GM12878 (cell line): Measurements from ENCODE around the gene EVX2. TPM values are rescaled to one million over a fixed set of nuclear protein-coding genes. Genes with fewer than 3 reads are reported as not detected.

Experiments used
- ATAC-seq: fragments of 200-7000 bp; cut with Tn5 transposase; 3 replicates; pipeline ENCODE4 v1.9.1; 2020; ENCODE audit warnings: mild to moderate bottlenecking, moderate library complexity
- BruUV-seq: library from RNA; stranded (reverse); fragments of 400-500 nt; replicated peaks from 2 replicates; lab custom pipeline; 2021; lab: Mats Ljungman, UMichigan
- CTCF ChIA-PET: fragments of 300-600 bp; sonication (Branson Sonifier 250); formaldehyde crosslinking; extraction: SDS; loops from one replicate; lab custom pipeline; 2021; ENCODE audit warnings: inconsistent platforms; lab: Yijun Ruan, JAX
- POLR2A ChIA-PET: fragments of 350-600 bp; formaldehyde crosslinking; extraction: SDS; loops from one replicate; lab custom pipeline; 2021; ENCODE audit warnings: inconsistent platforms; lab: Charles Lee
- RAD21 ChIA-PET: fragments of 300-600 bp; sonication (Branson Sonifier 250); formaldehyde crosslinking; loops from one replicate; lab custom pipeline; 2023; ENCODE audit warnings: antibody characterized with exemption; ENCODE audit not compliant: unreplicated experiment; lab: Charles Lee
- SMC1A ChIA-PET: fragments of 300-600 bp; sonication (Branson Sonifier 250); formaldehyde crosslinking; loops from one replicate; lab custom pipeline; 2023; ENCODE audit not compliant: unreplicated experiment, uncharacterized antibody; lab: Charles Lee
- DNase-seq: peaks from one replicate; pipeline ENCODE4 v3.0.0-alpha.2; 2011; ENCODE audit warnings: low read depth, low spot score
- FAIRE-seq: peaks from 3 replicates; lab custom pipeline; 2011; peaks lifted over from hg19 to GRCh38; lab: Jason Lieb, UNC
- H2AFZ ChIP-seq: 2 replicates; pipeline ENCODE4 v1.6.0; 2011; ENCODE audit warnings: low read depth, low read length, control low read depth; ENCODE audit not compliant: control insufficient read depth
- H3K27ac ChIP-seq: 2 replicates; pipeline ENCODE4 v1.5.1; 2011; ENCODE audit warnings: control low read depth; ENCODE audit not compliant: control insufficient read depth, insufficient read depth
- H3K27me3 ChIP-seq, 2 experiments: replicated peaks in 1 of 2; 2 replicates each; pipeline versions ENCODE4 v1.6.0 to v1.6.1; 2011; ENCODE audit warnings: low read length in 1 of 2; ENCODE audit not compliant: control insufficient read depth in 2 of 2, insufficient read depth in 2 of 2
- H3K36me3 ChIP-seq, 2 experiments: 2 replicates each; pipeline ENCODE4 v1.5.1; 2011; ENCODE audit warnings: low read length in 1 of 2; ENCODE audit not compliant: control insufficient read depth in 2 of 2, insufficient read depth in 2 of 2
- H3K4me1 ChIP-seq: 2 replicates; pipeline ENCODE4 v1.6.1; 2011; ENCODE audit warnings: mild to moderate bottlenecking, low read length, moderate library complexity, mixed read lengths; ENCODE audit not compliant: control insufficient read depth, insufficient read depth
- H3K4me2 ChIP-seq: 2 replicates; pipeline ENCODE4 v1.6.0; 2011; ENCODE audit warnings: control low read depth; ENCODE audit not compliant: control insufficient read depth, insufficient read depth
- H3K4me3 ChIP-seq: fragments of 200-600 bp; sonication (generic); 2 replicates; pipeline ENCODE4 v1.5.1; 2016
- H3K79me2 ChIP-seq: 2 replicates; pipeline ENCODE4 v1.6.0; 2011; ENCODE audit warnings: low read length; ENCODE audit not compliant: control insufficient read depth, insufficient read depth
- H3K9ac ChIP-seq: 2 replicates; pipeline ENCODE4 v1.8.0; 2011; ENCODE audit warnings: low read length, control low read depth, mixed read lengths; ENCODE audit not compliant: control insufficient read depth, insufficient read depth
- H3K9me3 ChIP-seq: replicated peaks from 3 replicates; pipeline ENCODE4 v1.5.1; 2011; ENCODE audit warnings: mild to moderate bottlenecking, low read length; ENCODE audit not compliant: control insufficient read depth, insufficient read depth
- H4K20me1 ChIP-seq: 2 replicates; pipeline ENCODE4 v1.6.0; 2011; ENCODE audit not compliant: control insufficient read depth, insufficient read depth
- BHLHE40 ChIP-seq, 2 experiments: fragments of 450-650 bp in 1 of 2; IDR thresholded peaks; 2 replicates each; pipeline ENCODE4 v1.6.1; 2011 to 2017; ENCODE audit warnings: low read depth in 2 of 2, borderline replicate concordance in 1 of 2, improper control_type of control experiment in 1 of 2, low read length in 1 of 2, mild to moderate bottlenecking in 1 of 2
- CREM ChIP-seq: IDR thresholded peaks from 2 replicates; pipeline ENCODE4 v1.6.1; 2014; ENCODE audit warnings: antibody characterized with exemption, low read depth
- EGR1 ChIP-seq, 2 experiments: IDR thresholded peaks; 1 replicate in 1 of 2; 2 replicates in 1 of 2; pipeline ENCODE4 v1.6.1; 2011 to 2012; ENCODE audit warnings: low read depth in 2 of 2, low read length in 2 of 2, borderline replicate concordance in 1 of 2, mild to moderate bottlenecking in 1 of 2, moderate library complexity in 1 of 2
- FOS ChIP-seq: IDR thresholded peaks from 3 replicates; pipeline ENCODE4 v1.6.1; 2011; ENCODE audit warnings: borderline replicate concordance; ENCODE audit not compliant: insufficient read length; ENCODE audit errors: extremely low read depth
- POLR2AphosphoS2 ChIP-seq: IDR thresholded peaks from 2 replicates; pipeline ENCODE4 v1.6.1; 2011; ENCODE audit warnings: low read depth, mild to moderate bottlenecking, low read length, improper control_type of control experiment, moderate library complexity
- ZNF622 ChIP-seq: fragments of 450-650 bp; IDR thresholded peaks from 2 replicates; pipeline ENCODE4 v1.6.1; 2017; ENCODE audit warnings: mild to moderate bottlenecking, inconsistent platforms
- WGBS: methylation state at CpG from one replicate; pipeline ENCODE4 v1.1.6; 2016; ENCODE audit warnings: low lambda C conversion rate; ENCODE audit not compliant: insufficient replicate concordance, insufficient coverage; ENCODE audit errors: missing lambda C conversion rate; 5-methylcytosine and 5-hydroxymethylcytosine counted together
- in situ Hi-C: fragments of 300-500 bp; cut with MboI; formaldehyde crosslinking; loops from 9 replicates; pipeline ENCODE4 v1.14.3; 2018; ENCODE audit warnings: mixed read lengths
- intact Hi-C: fragments of 100-400 bp; cut with micrococcal nuclease; formaldehyde crosslinking; loops from one replicate; pipeline ENCODE4 v1.14.2; 2022; ENCODE audit not compliant: unreplicated experiment
- polyA plus RNA-seq, 11 experiments: library from polyadenylated mRNA; depleted of rRNA in 4 of 11; unstranded in 6 of 11; stranded (reverse) in 5 of 11; fragments of >200 nt; fragmentation: Nextera tagmentation in 4 of 11; fragmentation: Illumina TruSeq in 1 of 11; extraction: Ambion mirVana in 4 of 11; extraction: Trizol in 1 of 11; gene quantifications; 1 replicate in 1 of 11; 2 replicates in 10 of 11; pipeline versions ENCODE4 v1.2.1 to v1.2.3, GENCODE V29; 2011 to 2016; ENCODE audit warnings: inconsistent platforms in 2 of 11, missing spikeins in 2 of 11, low read depth in 1 of 11
- total RNA-seq, 4 experiments: library from RNA; depleted of rRNA in 3 of 4; stranded (reverse); fragments of >200 nt in 3 of 4; fragmentation: Illumina TruSeq in 1 of 4; extraction: Trizol in 1 of 4; gene quantifications; 2 replicates each; pipeline versions ENCODE4 v1.2.1 to v1.2.3, GENCODE V29; 2013 to 2021
- TF ChIP-seq, protein P1 (sequence below): fragments of 150-350 bp; IDR thresholded peaks from 2 replicates; pipeline ENCODE4 v1.6.1; 2014; ENCODE audit warnings: mild to moderate bottlenecking, low read depth, low read length
- TF ChIP-seq, protein P2 (sequence below): IDR thresholded peaks from 2 replicates; pipeline ENCODE4 v1.6.1; 2012; ENCODE audit warnings: improper control_type of control experiment, low read depth, low read length; ENCODE audit not compliant: insufficient replicate concordance
- TF ChIP-seq, protein P3 (sequence below): IDR thresholded peaks from 2 replicates; pipeline ENCODE4 v1.6.1; 2012; ENCODE audit warnings: low read depth, low read length, improper control_type of control experiment

Gene EVX2
- total and polyA plus RNA-seq, 10 of the 15 experiments (the other 5 are each of a cell fraction or from before 2014, with no cell fraction given) = not detected

DNA sequence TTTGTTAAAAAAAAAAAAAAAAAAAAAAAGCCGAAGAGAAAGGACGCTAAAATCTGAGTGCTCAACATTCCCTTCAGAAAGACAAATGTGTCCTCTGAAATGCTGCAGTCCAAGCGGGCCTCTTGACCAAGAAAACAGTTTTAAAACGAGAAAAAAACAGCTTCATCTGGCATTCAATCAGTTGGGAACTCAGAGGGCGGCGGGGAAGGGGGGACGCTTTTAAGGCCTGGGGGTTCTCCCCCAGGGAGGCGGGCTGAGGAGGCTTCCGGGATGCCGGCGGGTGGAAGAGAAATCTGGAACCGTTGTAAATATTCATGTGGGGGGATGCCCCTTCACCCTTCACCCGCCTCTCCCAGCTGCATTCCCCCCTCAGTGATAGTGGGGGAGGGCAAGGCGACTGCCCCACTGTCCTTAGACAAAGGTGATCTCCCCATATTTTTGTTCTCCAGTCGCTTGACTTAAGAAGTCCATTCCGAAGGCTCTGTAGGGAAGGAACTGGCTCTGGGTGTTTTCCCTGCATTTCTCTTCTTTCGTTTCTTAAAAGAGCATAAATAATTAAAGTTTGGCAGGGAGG lies 20.1 kb upstream of the EVX2 start:
- in situ Hi-C loops (no loop called here), intact Hi-C loops (no loop called here)
- H2AFZ ChIP-seq = no peak overlapping the region
- no peak overlapping the region for H3K27ac ChIP-seq
- peaks cover 3% of the 10 kb centered on the region; the same call in 1 of the 3 replicates for H3K9me3 ChIP-seq
- ChIA-PET SMC1A (no interaction called here), RAD21 (interaction anchor here (0.7 kb wide), 1 partner anchor 1143 kb away, joined by 3 read pairs; no protein-coding TSS in a partner anchor), POLR2A (no interaction called here), CTCF (interaction anchor here (2.6 kb wide), 1 partner anchor 7 kb away, joined by 11 read pairs; no protein-coding TSS in a partner anchor)
- no TSS peak for BruUV-seq
- TF ChIP-seq, protein P1, sequence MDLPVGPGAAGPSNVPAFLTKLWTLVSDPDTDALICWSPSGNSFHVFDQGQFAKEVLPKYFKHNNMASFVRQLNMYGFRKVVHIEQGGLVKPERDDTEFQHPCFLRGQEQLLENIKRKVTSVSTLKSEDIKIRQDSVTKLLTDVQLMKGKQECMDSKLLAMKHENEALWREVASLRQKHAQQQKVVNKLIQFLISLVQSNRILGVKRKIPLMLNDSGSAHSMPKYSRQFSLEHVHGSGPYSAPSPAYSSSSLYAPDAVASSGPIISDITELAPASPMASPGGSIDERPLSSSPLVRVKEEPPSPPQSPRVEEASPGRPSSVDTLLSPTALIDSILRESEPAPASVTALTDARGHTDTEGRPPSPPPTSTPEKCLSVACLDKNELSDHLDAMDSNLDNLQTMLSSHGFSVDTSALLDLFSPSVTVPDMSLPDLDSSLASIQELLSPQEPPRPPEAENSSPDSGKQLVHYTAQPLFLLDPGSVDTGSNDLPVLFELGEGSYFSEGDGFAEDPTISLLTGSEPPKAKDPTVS = no peak
- TF ChIP-seq, protein P2, sequence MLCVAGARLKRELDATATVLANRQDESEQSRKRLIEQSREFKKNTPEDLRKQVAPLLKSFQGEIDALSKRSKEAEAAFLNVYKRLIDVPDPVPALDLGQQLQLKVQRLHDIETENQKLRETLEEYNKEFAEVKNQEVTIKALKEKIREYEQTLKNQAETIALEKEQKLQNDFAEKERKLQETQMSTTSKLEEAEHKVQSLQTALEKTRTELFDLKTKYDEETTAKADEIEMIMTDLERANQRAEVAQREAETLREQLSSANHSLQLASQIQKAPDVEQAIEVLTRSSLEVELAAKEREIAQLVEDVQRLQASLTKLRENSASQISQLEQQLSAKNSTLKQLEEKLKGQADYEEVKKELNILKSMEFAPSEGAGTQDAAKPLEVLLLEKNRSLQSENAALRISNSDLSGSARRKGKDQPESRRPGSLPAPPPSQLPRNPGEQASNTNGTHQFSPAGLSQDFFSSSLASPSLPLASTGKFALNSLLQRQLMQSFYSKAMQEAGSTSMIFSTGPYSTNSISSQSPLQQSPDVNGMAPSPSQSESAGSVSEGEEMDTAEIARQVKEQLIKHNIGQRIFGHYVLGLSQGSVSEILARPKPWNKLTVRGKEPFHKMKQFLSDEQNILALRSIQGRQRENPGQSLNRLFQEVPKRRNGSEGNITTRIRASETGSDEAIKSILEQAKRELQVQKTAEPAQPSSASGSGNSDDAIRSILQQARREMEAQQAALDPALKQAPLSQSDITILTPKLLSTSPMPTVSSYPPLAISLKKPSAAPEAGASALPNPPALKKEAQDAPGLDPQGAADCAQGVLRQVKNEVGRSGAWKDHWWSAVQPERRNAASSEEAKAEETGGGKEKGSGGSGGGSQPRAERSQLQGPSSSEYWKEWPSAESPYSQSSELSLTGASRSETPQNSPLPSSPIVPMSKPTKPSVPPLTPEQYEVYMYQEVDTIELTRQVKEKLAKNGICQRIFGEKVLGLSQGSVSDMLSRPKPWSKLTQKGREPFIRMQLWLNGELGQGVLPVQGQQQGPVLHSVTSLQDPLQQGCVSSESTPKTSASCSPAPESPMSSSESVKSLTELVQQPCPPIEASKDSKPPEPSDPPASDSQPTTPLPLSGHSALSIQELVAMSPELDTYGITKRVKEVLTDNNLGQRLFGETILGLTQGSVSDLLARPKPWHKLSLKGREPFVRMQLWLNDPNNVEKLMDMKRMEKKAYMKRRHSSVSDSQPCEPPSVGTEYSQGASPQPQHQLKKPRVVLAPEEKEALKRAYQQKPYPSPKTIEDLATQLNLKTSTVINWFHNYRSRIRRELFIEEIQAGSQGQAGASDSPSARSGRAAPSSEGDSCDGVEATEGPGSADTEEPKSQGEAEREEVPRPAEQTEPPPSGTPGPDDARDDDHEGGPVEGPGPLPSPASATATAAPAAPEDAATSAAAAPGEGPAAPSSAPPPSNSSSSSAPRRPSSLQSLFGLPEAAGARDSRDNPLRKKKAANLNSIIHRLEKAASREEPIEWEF = no peak
- TF ChIP-seq, protein P3, sequence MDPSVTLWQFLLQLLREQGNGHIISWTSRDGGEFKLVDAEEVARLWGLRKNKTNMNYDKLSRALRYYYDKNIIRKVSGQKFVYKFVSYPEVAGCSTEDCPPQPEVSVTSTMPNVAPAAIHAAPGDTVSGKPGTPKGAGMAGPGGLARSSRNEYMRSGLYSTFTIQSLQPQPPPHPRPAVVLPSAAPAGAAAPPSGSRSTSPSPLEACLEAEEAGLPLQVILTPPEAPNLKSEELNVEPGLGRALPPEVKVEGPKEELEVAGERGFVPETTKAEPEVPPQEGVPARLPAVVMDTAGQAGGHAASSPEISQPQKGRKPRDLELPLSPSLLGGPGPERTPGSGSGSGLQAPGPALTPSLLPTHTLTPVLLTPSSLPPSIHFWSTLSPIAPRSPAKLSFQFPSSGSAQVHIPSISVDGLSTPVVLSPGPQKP = no peak
- TF ChIP-seq FOS (no peak), POLR2AphosphoS2 (no peak), BHLHE40 (IDR thresholded peaks at IDR 0.05; ENCODE audit: borderline replicate concordance in 1 of 2, low read depth in 2 of 2, low read length in 1 of 2) (no peak), EGR1 (IDR thresholded peaks at IDR 0.05; ENCODE audit: borderline replicate concordance in 1 of 2, low read depth in 2 of 2, low read length in 2 of 2) (no peak), ZNF622 (no peak), CREM (no peak)
- H3K9ac ChIP-seq = no peak overlapping the region
- no peaks in the 10 kb centered on the region for H3K79me2 ChIP-seq
- FAIRE-seq (no peak), ATAC-seq (no peak), DNase-seq (no peak)
- peaks cover 18 to 38% of the 10 kb centered on the region in 2 experiments for H3K27me3 ChIP-seq
- no peak overlapping the region for H3K4me2 ChIP-seq
- no peaks in the 10 kb centered on the region for H3K4me1 ChIP-seq
- no peaks in the 10 kb centered on the region for H4K20me1 ChIP-seq
- H3K36me3 ChIP-seq = no peaks in the 10 kb centered on the region
- WGBS = 5% methylated on average over 16 of the region's 17 CpGs
- no peak overlapping the region for H3K4me3 ChIP-seq
